Measurements from ENCODE around the gene NACC2. TPM values are rescaled to one million over a fixed set of nuclear protein-coding genes. Genes with fewer than 3 reads are reported as not detected.

The NACC2 gene
- total RNA-seq, 1 experiment from 2014 or later = 62.0 TPM

- intact Hi-C loops (cut with micrococcal nuclease; ENCODE audit: unreplicated experiment) = no loop called here
- ChIA-PET CTCF (no interaction called here), POLR2A (no interaction called here)
- Histone ChIP-seq H3K27me3 (ENCODE audit: control insufficient read depth, insufficient read depth, low read length) (no peaks in the 10 kb centered on the region), H3K4me1 (ENCODE audit: control insufficient read depth, insufficient read depth, low read length) (peaks cover 53% of the 10 kb centered on the region), H3K9me3 (ENCODE audit: control insufficient read depth, insufficient read depth, low read depth, low read length) (no peaks in the 10 kb centered on the region), H3K4me3 (ENCODE audit: low read depth in 2 of 2, low read length in 2 of 2) (peak overlapping the region; percentile 53 to 60), H3K36me3 (ENCODE audit: control insufficient read depth, insufficient read depth, low read length) (no peaks in the 10 kb centered on the region), H3K27ac (ENCODE audit: low read length) (peak overlapping the region; percentile 94)
- BruUV-seq (replicated peaks) = no TSS peak
- ATAC-seq = no peak
- in situ Hi-C loops (cut with HindIII; ENCODE audit: low pct_unique_long_range_greater_than_20kb, low sequenced_read_pairs) = no loop called here
- TF ChIP-seq SIN3A (IDR thresholded peaks at IDR 0.05; ENCODE audit: borderline replicate concordance, insufficient read depth, low read depth, low read length) (no peak), POLR2AphosphoS5 (IDR thresholded peaks at IDR 0.05; ENCODE audit: low read depth, low read length) (no peak), TCF7L2 (IDR thresholded peaks at IDR 0.05; ENCODE audit: low read depth, low read length) (no peak), REST (IDR thresholded peaks at IDR 0.05; ENCODE audit: insufficient read depth in 1 of 2, low read depth in 2 of 2, low read length in 1 of 2) (no peak)
- TF ChIP-seq, protein P1, sequence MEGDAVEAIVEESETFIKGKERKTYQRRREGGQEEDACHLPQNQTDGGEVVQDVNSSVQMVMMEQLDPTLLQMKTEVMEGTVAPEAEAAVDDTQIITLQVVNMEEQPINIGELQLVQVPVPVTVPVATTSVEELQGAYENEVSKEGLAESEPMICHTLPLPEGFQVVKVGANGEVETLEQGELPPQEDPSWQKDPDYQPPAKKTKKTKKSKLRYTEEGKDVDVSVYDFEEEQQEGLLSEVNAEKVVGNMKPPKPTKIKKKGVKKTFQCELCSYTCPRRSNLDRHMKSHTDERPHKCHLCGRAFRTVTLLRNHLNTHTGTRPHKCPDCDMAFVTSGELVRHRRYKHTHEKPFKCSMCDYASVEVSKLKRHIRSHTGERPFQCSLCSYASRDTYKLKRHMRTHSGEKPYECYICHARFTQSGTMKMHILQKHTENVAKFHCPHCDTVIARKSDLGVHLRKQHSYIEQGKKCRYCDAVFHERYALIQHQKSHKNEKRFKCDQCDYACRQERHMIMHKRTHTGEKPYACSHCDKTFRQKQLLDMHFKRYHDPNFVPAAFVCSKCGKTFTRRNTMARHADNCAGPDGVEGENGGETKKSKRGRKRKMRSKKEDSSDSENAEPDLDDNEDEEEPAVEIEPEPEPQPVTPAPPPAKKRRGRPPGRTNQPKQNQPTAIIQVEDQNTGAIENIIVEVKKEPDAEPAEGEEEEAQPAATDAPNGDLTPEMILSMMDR (IDR thresholded peaks at IDR 0.05) = no peak
- no peak for DNase-seq (ENCODE audit: low read depth, low spot score)
Measured at GRCh38 chr9:136050266-136050700, 44.8 kb downstream of the NACC2 start.

DNA sequence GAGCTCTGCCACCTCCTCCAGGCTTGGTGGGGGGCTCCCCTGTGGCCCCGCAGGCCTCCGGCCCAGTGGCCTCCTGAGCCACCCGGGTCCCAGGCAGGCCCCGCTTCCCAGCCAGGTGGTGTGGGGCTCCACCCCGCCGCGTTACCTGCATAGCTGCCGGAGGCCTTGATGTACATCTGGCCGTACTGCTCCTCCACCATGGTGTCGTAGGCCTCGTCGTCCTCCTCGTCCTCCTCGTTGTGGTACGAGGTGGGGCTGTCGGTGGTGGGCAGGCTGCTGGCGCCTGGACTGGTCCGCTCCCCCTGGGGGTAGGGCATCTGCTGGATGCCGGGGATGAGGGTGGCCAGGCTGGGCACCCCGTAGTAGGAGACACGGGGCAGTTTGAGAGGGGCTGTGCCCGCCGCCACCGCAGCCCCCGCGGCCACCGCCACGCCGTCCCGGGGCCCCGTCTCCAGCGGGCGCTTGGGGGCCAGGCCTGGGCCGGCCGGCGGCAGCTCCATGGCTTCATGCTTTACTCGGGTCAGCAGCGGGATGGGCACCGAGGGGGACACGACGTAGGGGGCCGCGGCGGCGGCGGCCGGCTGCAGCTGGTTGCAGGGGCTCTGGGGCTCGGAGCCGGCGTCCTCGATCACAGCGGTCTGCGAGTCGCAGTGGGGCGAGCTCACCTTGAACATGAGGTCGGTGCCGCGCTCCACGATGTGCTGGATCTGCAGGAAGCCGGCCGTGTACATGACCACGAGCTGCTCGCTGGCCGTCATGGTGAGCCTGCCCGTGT, 45.4 kb downstream of the NACC2 start:
- BruUV-seq (replicated peaks) = no TSS peak
- Histone ChIP-seq H3K9me3 (ENCODE audit: control insufficient read depth, insufficient read depth, low read depth, low read length) (no peaks in the 10 kb centered on the region), H3K4me3 (ENCODE audit: low read depth in 2 of 2, low read length in 2 of 2) (peak overlapping the region in 1 of 2 experiments; percentile 13; a peak in 2 of 4 replicates), H3K4me1 (ENCODE audit: control insufficient read depth, insufficient read depth, low read length) (peaks cover 47% of the 10 kb centered on the region), H3K27me3 (ENCODE audit: control insufficient read depth, insufficient read depth, low read length) (no peaks in the 10 kb centered on the region), H3K36me3 (ENCODE audit: control insufficient read depth, insufficient read depth, low read length) (no peaks in the 10 kb centered on the region), H3K27ac (ENCODE audit: low read length) (peak overlapping the region; percentile 94)
- intact Hi-C loops (cut with micrococcal nuclease; ENCODE audit: unreplicated experiment) (no loop called here), in situ Hi-C loops (cut with HindIII; ENCODE audit: low pct_unique_long_range_greater_than_20kb, low sequenced_read_pairs) (no loop called here)
- ATAC-seq (no peak), DNase-seq (ENCODE audit: low read depth, low spot score) (no peak)
- ChIA-PET CTCF (no interaction called here), POLR2A (no interaction called here)
- TF ChIP-seq POLR2AphosphoS5 (IDR thresholded peaks at IDR 0.05; ENCODE audit: low read depth, low read length) = no peak
- TF ChIP-seq SIN3A (IDR thresholded peaks at IDR 0.05; ENCODE audit: borderline replicate concordance, insufficient read depth, low read depth, low read length) = no peak
- no peak for TF ChIP-seq REST (IDR thresholded peaks at IDR 0.05; ENCODE audit: insufficient read depth in 1 of 2, low read depth in 2 of 2, low read length in 1 of 2)
- TF ChIP-seq TCF7L2 (IDR thresholded peaks at IDR 0.05; ENCODE audit: low read depth, low read length) = no peak
- TF ChIP-seq, protein P1 (IDR thresholded peaks at IDR 0.05) = no peak
